ENCODE data around the gene C10orf71. TPM values are rescaled to one million over a fixed set of nuclear protein-coding genes. Genes with fewer than 3 reads are reported as not detected.

C10orf71 gene
- total RNA-seq: not detected in 2 replicates

GRCh38 chr10:49298983-49299815 lies at the start of gene C10orf71:
Gene C10orf71, plus strand, starts transcription at chr10:49299170. Its CDS starts 23,376 bp downstream, at chr10:49322546.

Other genes with a start within 250 kb of the C10orf71 start
- not detected in 2 replicates for gene VSTM4, start 183.6 kb upstream of the C10orf71 start, total RNA-seq
- gene FAM170B, start 165.1 kb upstream of the C10orf71 start, total RNA-seq: not detected in 2 replicates
- not detected in 2 replicates for gene TMEM273, start 110.8 kb upstream of the C10orf71 start, total RNA-seq
- gene DRGX, start 96.9 kb downstream of the C10orf71 start, total RNA-seq: not detected in 2 replicates
- gene ERCC6, start 240.0 kb downstream of the C10orf71 start, total RNA-seq: 119 and 212 TPM in 2 replicates

Measured in placental epithelial cell (primary cell).